ENCODE measurements around the gene FZR1. TPM values are rescaled to one million over a fixed set of nuclear protein-coding genes. Genes with fewer than 3 reads are reported as not detected.

The FZR1 gene
- total and polyA plus RNA-seq, 10 donors: 9.8 to 53.6 (median 37.1) TPM

- intact Hi-C loops (cut with DNase I; ENCODE audit: low total_unique reads): no loop called here
- H3K27ac ChIP-seq: no peak overlapping the region
- 94 to 97% (median 94%) methylated on average over 12 to 40 of the region's 40 CpGs for WGBS, 5 donors
These were observed 16.6 kb downstream of the FZR1 start for GRCh38 chr19:3522421-3523360.

GRCh38 chr19:3523361-3524077 is 17.4 kb downstream of the FZR1 start:
- intact Hi-C loops (cut with DNase I; ENCODE audit: low total_unique reads): no loop called here
- Histone ChIP-seq H3K36me3 (peaks cover 10 to 100% (median 65%) of the 10 kb centered on the region in 6 donors), H3K4me3 (no peak overlapping the region), H3K4me1 (peaks cover 0 to 25% (median 0%) of the 10 kb centered on the region in 6 donors), H3K9me3 (no peaks in the 10 kb centered on the region), H3K27ac (no peak overlapping the region), H3K27me3 (replicated peaks in 1 of 7) (no peaks in the 10 kb centered on the region)
- DNase-seq: no peak
- 87 to 96% (median 90%) methylated on average over 18 to 21 of the region's 21 CpGs for WGBS, 5 donors
- TF ChIP-seq CTCF (IDR thresholded peaks at IDR 0.05 in 8 of 11, conservative IDR thresholded peaks at IDR 0.05 in 3 of 11) (no peak), POLR2AphosphoS5 (IDR thresholded peaks at IDR 0.05) (no peak), POLR2A (IDR thresholded peaks at IDR 0.05) (no peak)

More at GRCh38 chr19:3522421-3523360, 16.6 kb downstream of the FZR1 start:
- Histone ChIP-seq H3K36me3 (peaks cover 10 to 93% (median 59%) of the 10 kb centered on the region in 6 donors), H3K27me3 (replicated peaks in 1 of 7) (no peaks in the 10 kb centered on the region), H3K4me1 (peaks cover 0 to 33% (median 3%) of the 10 kb centered on the region in 6 donors), H3K9me3 (no peaks in the 10 kb centered on the region), H3K4me3 (no peak overlapping the region)
- TF ChIP-seq CTCF (IDR thresholded peaks at IDR 0.05 in 8 of 11, conservative IDR thresholded peaks at IDR 0.05 in 3 of 11) (no peak), POLR2AphosphoS5 (IDR thresholded peaks at IDR 0.05) (peak in 1 of 3 donors; percentile 20), POLR2A (IDR thresholded peaks at IDR 0.05) (no peak)
- DNase-seq: no peak

- DNase-seq: no peak
- Histone ChIP-seq H3K36me3 (peaks cover 10 to 92% (median 64%) of the 10 kb centered on the region in 6 donors), H3K9me3 (no peaks in the 10 kb centered on the region), H3K4me1 (peaks cover 0 to 18% (median 0%) of the 10 kb centered on the region in 6 donors), H3K27me3 (replicated peaks in 1 of 7) (no peaks in the 10 kb centered on the region), H3K4me3 (no peak overlapping the region), H3K27ac (no peak overlapping the region)
- TF ChIP-seq POLR2AphosphoS5 (IDR thresholded peaks at IDR 0.05): peak in 1 of 3 donors; percentile 21
- no peak for TF ChIP-seq CTCF (IDR thresholded peaks at IDR 0.05 in 8 of 11, conservative IDR thresholded peaks at IDR 0.05 in 3 of 11)
- no peak for TF ChIP-seq POLR2A (IDR thresholded peaks at IDR 0.05)
- intact Hi-C loops (cut with DNase I; ENCODE audit: low total_unique reads): no loop called here
- 90 to 93% (median 92%) methylated on average over 24 to 33 of the region's 33 CpGs for WGBS, 5 donors
These were observed 18.1 kb downstream of the FZR1 start for GRCh38 chr19:3524078-3524842.

Measured in spleen (tissue), 11 donors.